GM19239 (cell line): Measurements from ENCODE around the gene ABL1.

ENCODE experiments used
- DNase-seq: peaks from one replicate; pipeline ENCODE4 v3.0.0; 2011; ENCODE audit warnings: low spot score; ENCODE audit not compliant: insufficient read length
- FAIRE-seq: peaks from 2 replicates; lab custom pipeline; 2011; peaks lifted over from hg19 to GRCh38; lab: Jason Lieb, UNC

The ABL1 gene

GRCh38 chr9:130913599-130914416, 78.8 kb downstream of the ABL1 start:
- DNase-seq (no peak), FAIRE-seq (no peak)

- no peak for FAIRE-seq
- no peak for DNase-seq
Observed at GRCh38 chr9:130914417-130915095, 79.5 kb downstream of the ABL1 start.

- DNase-seq, result no peak
- no peak for FAIRE-seq
Observed at GRCh38 chr9:130915096-130915447, 80.0 kb downstream of the ABL1 start.

GRCh38 chr9:130917168-130917960, 82.3 kb downstream of the ABL1 start:
- DNase-seq, result no peak
- FAIRE-seq, result no peak

- no peak for FAIRE-seq
Observed at GRCh38 chr9:130918101-130918825, 83.2 kb downstream of the ABL1 start.

GRCh38 chr9:130918826-130919558, 83.9 kb downstream of the ABL1 start:
- DNase-seq (no peak), FAIRE-seq (no peak)

More at GRCh38 chr9:130918101-130918825, 83.2 kb downstream of the ABL1 start:
- no peak for DNase-seq

GRCh38 chr9:130919559-130920145, 84.6 kb downstream of the ABL1 start:
- no peak for FAIRE-seq
- no peak for DNase-seq

- DNase-seq, result no peak
- no peak for FAIRE-seq
Observed at GRCh38 chr9:130920233-130920632, 85.2 kb downstream of the ABL1 start.

- FAIRE-seq (no peak), DNase-seq (no peak)
Observed at GRCh38 chr9:130920762-130921299, 85.8 kb downstream of the ABL1 start.

GRCh38 chr9:130921300-130921988, 86.4 kb downstream of the ABL1 start:
- DNase-seq, result no peak

GRCh38 chr9:130921989-130922892, 87.2 kb downstream of the ABL1 start:
- no peak for FAIRE-seq

More at GRCh38 chr9:130921300-130921988, 86.4 kb downstream of the ABL1 start:
- FAIRE-seq, result no peak

GRCh38 chr9:130922893-130923610, 88.0 kb downstream of the ABL1 start:
- no peak for DNase-seq
- no peak for FAIRE-seq

More at GRCh38 chr9:130921989-130922892, 87.2 kb downstream of the ABL1 start:
- no peak for DNase-seq

- FAIRE-seq (no peak), DNase-seq (no peak)
Observed at GRCh38 chr9:130923611-130924447, 88.8 kb downstream of the ABL1 start.

GRCh38 chr9:130924448-130924788, 89.4 kb downstream of the ABL1 start:
- no peak for FAIRE-seq
- no peak for DNase-seq

- no peak for DNase-seq
- no peak for FAIRE-seq
Observed at GRCh38 chr9:130925050-130925678, 90.1 kb downstream of the ABL1 start.
